ENCODE measurements around the gene CTNNA3.

Gene CTNNA3

DNA sequence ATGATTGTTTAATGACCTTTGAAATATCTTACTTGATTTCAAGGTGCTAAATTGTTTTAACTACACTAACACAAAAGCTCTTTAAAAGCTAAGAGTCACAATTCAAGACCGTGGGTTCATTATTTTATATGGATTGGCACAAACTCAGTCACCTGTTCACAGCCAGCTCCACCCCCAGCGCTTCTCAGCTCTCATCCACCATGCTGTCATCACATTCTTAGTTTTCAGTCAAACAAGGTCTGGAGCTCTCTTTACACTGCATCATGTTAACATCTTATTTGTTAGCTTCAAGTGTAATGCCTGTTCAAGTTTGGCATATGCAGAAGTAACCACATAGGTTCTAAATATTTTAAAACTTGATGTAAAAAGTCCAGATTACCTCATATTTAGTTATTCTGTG is 951.1 kb downstream of the CTNNA3 start:
- no peaks in the 10 kb centered on the region for H3K36me3 ChIP-seq
- H3K9me3 ChIP-seq = no peaks in the 10 kb centered on the region
- no peak overlapping the region for H3K4me3 ChIP-seq (ENCODE audit: low read depth, low read length)
- no peaks in the 10 kb centered on the region for H3K27me3 ChIP-seq
- no peak for DNase-seq
- H3K4me1 ChIP-seq = no peaks in the 10 kb centered on the region
- TF ChIP-seq, protein P1, sequence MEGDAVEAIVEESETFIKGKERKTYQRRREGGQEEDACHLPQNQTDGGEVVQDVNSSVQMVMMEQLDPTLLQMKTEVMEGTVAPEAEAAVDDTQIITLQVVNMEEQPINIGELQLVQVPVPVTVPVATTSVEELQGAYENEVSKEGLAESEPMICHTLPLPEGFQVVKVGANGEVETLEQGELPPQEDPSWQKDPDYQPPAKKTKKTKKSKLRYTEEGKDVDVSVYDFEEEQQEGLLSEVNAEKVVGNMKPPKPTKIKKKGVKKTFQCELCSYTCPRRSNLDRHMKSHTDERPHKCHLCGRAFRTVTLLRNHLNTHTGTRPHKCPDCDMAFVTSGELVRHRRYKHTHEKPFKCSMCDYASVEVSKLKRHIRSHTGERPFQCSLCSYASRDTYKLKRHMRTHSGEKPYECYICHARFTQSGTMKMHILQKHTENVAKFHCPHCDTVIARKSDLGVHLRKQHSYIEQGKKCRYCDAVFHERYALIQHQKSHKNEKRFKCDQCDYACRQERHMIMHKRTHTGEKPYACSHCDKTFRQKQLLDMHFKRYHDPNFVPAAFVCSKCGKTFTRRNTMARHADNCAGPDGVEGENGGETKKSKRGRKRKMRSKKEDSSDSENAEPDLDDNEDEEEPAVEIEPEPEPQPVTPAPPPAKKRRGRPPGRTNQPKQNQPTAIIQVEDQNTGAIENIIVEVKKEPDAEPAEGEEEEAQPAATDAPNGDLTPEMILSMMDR (IDR thresholded peaks at IDR 0.05; ENCODE audit: low read depth, low read length) = no peak

DNA sequence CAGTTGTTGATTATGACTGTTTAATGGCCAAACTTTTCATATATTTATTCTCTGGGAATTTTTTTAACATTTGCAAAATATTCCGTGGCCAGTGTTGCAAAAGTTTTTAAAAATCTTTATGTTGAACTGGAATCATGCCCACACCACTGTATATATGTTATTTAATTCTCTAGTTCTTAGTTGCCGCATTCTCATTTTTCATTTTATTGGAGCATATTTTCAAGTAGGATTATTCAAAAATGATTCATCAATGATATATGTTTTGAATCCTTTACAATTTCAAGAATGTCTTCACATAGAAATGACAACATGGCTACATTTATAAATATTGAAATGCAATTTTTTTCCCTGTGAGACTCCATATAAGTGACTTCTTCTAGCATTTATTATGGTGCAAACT is 958.8 kb downstream of the CTNNA3 start:
- Histone ChIP-seq H3K9me3 (no peaks in the 10 kb centered on the region), H3K4me1 (no peaks in the 10 kb centered on the region), H3K27me3 (no peaks in the 10 kb centered on the region), H3K36me3 (no peaks in the 10 kb centered on the region), H3K4me3 (ENCODE audit: low read depth, low read length) (no peak overlapping the region)
- DNase-seq = no peak
- TF ChIP-seq, protein P1 (IDR thresholded peaks at IDR 0.05; ENCODE audit: low read depth, low read length) = no peak

DNA sequence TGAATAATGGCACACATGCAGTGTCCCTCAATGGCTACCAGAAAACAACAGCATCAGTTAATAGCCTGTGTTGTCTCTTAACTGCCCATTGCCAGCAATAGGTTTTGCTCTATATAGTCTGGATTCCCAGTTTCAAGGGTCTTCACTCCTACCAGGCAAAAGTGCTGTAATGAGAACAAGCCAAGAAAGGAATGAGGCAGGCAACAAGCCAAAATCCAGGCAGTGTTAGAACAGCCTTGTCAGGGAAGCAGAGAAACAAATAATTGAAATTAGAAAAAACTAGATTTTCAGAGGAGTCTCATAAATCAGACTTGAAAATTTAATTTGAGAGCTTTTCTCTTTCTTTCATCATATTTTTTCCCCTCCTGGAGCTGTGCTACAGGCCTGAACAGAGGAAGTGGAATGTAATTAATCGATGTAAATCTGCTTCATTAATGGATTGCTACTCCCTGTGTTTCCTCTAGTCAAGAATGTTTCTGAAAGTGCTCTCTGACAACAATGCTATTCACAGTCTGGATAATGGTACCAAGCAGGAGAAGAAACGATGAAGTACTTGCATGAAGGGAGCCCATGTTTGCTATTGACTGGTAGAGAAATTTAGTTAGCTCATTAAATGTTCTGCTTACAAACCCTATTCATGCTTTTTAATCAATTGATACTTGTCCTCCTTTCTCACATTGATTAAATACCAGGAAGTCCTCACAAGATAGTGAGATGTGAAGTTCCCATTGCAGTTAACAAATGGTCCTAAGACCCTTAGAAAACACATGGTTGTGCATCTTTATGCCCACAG is 972.2 kb downstream of the CTNNA3 start:
- no peak overlapping the region for H3K4me3 ChIP-seq (ENCODE audit: low read depth, low read length)
- no peaks in the 10 kb centered on the region for H3K36me3 ChIP-seq
- no peaks in the 10 kb centered on the region for H3K27me3 ChIP-seq
- H3K4me1 ChIP-seq = no peaks in the 10 kb centered on the region
- peak; percentile 12 for DNase-seq
- H3K9me3 ChIP-seq = no peaks in the 10 kb centered on the region
- TF ChIP-seq, protein P1 (IDR thresholded peaks at IDR 0.05; ENCODE audit: low read depth, low read length) = no peak

DNA sequence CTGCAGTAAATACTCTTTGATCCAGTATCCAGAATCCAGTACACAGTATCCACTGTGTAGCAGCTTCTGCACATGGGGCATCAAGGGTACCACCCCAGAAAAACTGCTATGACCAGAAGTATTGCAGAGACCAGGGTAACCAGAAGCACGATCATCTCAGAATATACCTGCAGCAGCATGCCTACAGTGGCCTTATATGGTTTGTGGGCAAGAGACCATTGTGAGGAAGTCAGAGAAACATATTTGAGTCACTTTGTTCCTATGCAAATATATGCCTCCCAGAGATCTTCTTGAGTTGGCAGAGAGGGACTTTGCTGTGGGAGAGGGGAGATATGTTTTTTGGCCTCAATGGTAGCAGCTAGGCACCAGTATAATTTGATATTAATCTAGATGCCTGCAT is 976.5 kb downstream of the CTNNA3 start:
- TF ChIP-seq, protein P1 (IDR thresholded peaks at IDR 0.05; ENCODE audit: low read depth, low read length) = no peak
- no peak for DNase-seq

DNA sequence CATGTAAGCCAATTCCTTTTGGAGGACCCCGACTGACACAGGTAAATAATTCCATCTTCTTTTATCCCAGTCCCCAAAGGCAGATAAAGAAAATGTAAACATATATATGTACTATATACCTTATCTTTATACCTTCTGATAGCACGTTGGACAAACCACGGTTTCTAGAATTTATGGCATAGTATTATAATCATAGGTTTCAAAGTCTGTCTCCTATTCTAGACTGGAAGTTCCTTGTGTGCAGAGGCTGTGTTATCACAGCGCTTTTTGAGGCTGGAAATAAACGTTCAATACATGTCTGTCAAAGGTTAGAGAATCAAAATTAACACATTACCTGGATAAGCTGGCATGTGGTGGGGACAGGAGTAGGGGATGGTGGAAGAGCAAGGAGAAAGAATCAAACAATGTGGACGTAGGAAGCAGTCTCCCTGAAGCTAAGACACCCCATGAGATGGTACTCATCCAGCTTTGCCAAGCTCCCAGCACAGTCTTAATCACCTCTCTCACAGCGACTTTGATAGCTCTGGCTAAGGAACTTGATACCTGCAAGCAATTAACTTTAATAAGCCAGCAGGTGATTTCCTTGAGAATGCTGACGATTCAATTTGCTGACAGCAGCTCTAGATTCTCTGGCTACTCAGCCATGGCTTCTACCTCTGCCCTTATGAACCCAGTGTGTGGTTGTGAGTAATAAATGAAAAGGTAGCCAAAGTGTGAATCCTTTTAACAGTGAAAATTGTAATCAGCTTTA is 978.6 kb downstream of the CTNNA3 start:
- Histone ChIP-seq H3K27me3 (no peaks in the 10 kb centered on the region), H3K9me3 (no peaks in the 10 kb centered on the region), H3K4me3 (ENCODE audit: low read depth, low read length) (no peak overlapping the region), H3K36me3 (no peaks in the 10 kb centered on the region), H3K4me1 (no peaks in the 10 kb centered on the region)
- TF ChIP-seq, protein P1 (IDR thresholded peaks at IDR 0.05; ENCODE audit: low read depth, low read length) = no peak
- DNase-seq = no peak

More for the DNA sequence above, 976.5 kb downstream of the CTNNA3 start:
- H3K36me3 ChIP-seq = no peaks in the 10 kb centered on the region
- H3K4me1 ChIP-seq = no peaks in the 10 kb centered on the region
- H3K9me3 ChIP-seq = no peaks in the 10 kb centered on the region
- no peaks in the 10 kb centered on the region for H3K27me3 ChIP-seq
- H3K4me3 ChIP-seq (ENCODE audit: low read depth, low read length) = no peak overlapping the region

DNA sequence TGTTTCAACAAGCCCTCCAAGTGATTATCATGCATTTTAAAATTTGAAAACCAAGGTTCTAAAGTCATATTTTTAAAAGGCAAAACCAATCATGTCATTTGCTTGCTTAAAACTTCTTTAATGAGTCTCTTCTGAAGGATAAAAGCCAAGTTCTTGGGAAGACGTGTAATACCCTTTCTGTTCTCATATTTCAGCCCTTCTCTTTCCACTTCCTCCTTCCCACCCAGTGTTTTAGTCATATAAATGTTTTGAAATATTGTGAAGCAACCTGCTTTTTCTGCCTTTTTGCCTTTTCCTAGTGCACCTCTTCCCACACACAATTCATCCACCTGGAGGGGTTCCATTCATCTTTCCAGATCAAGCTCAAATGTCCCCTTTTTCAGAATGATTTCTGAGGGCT is 981.3 kb downstream of the CTNNA3 start:
- no peak overlapping the region for H3K4me3 ChIP-seq (ENCODE audit: low read depth, low read length)
- H3K27me3 ChIP-seq = no peaks in the 10 kb centered on the region
- no peaks in the 10 kb centered on the region for H3K4me1 ChIP-seq
- H3K9me3 ChIP-seq = no peaks in the 10 kb centered on the region
- H3K36me3 ChIP-seq = no peaks in the 10 kb centered on the region
- TF ChIP-seq, protein P1 (IDR thresholded peaks at IDR 0.05; ENCODE audit: low read depth, low read length) = no peak
- DNase-seq = no peak

All from BE2C (cell line).